Osteoblast (primary cell): ENCODE results near the gene ZFPM1. TPM values are rescaled to one million over a fixed set of nuclear protein-coding genes. Genes with fewer than 3 reads are reported as not detected.

Experiments
- DNase-seq: peaks from one replicate; pipeline ENCODE4 v3.0.0; 2011; ENCODE audit warnings: low spot score, mixed read lengths; ENCODE audit not compliant: insufficient read length; ENCODE audit errors: missing footprints
- H2AFZ ChIP-seq: 2 replicates; pipeline ENCODE4 v1.6.0; 2011; ENCODE audit warnings: mild to moderate bottlenecking, low read length
- H3K27ac ChIP-seq: 2 replicates; pipeline ENCODE4 v1.5.1; 2011; ENCODE audit warnings: mild to moderate bottlenecking, low read depth, low read length, moderate library complexity
- H3K27me3 ChIP-seq: 2 replicates; pipeline ENCODE4 v1.6.0; 2012; ENCODE audit warnings: mild to moderate bottlenecking, control low read depth, inconsistent platforms, low read length, moderate library complexity; ENCODE audit not compliant: insufficient read depth
- H3K36me3 ChIP-seq: 2 replicates; pipeline ENCODE4 v1.5.1; 2011; ENCODE audit warnings: mild to moderate bottlenecking, low read length, control low read depth, moderate library complexity; ENCODE audit not compliant: insufficient read depth
- H3K4me1 ChIP-seq: 2 replicates; pipeline ENCODE4 v1.5.1; 2011; ENCODE audit warnings: mild to moderate bottlenecking, low read length, control low read depth, moderate library complexity; ENCODE audit not compliant: insufficient read depth
- H3K4me2 ChIP-seq: 2 replicates; pipeline ENCODE4 v1.6.0; 2011; ENCODE audit warnings: mild to moderate bottlenecking, low read length; ENCODE audit not compliant: insufficient read depth
- H3K4me3 ChIP-seq: fragments of 200-600 bp; sonication (generic); 3 replicates; pipeline ENCODE4 v1.5.1; 2012; ENCODE audit warnings: mild to moderate bottlenecking, low read length, inconsistent platforms; ENCODE audit not compliant: insufficient read depth
- H3K79me2 ChIP-seq: 2 replicates; pipeline ENCODE4 v1.6.0; 2012; ENCODE audit warnings: mild to moderate bottlenecking, low read length, control low read depth, inconsistent platforms; ENCODE audit not compliant: insufficient read depth
- H3K9me3 ChIP-seq: 2 replicates; pipeline ENCODE4 v1.5.1; 2011; ENCODE audit warnings: low read depth, low read length, control low read depth
- H4K20me1 ChIP-seq: 2 replicates; pipeline ENCODE4 v1.6.0; 2012; ENCODE audit warnings: mild to moderate bottlenecking, low read length, control low read depth; ENCODE audit not compliant: insufficient read depth
- total RNA-seq: library from RNA; depleted of rRNA; stranded (reverse); fragments of >200 nt; gene quantifications from 2 replicates; pipeline ENCODE4 v1.2.3, GENCODE V29; 2012
- TF ChIP-seq, protein P1 (sequence below): IDR thresholded peaks from 2 replicates; pipeline ENCODE4 v1.5.1; 2011; ENCODE audit warnings: mild to moderate bottlenecking, low read depth, low read length, moderate library complexity; ENCODE audit errors: extremely low read depth

ZFPM1 gene
- total RNA-seq, 1 donor = 2.2 TPM

DNA sequence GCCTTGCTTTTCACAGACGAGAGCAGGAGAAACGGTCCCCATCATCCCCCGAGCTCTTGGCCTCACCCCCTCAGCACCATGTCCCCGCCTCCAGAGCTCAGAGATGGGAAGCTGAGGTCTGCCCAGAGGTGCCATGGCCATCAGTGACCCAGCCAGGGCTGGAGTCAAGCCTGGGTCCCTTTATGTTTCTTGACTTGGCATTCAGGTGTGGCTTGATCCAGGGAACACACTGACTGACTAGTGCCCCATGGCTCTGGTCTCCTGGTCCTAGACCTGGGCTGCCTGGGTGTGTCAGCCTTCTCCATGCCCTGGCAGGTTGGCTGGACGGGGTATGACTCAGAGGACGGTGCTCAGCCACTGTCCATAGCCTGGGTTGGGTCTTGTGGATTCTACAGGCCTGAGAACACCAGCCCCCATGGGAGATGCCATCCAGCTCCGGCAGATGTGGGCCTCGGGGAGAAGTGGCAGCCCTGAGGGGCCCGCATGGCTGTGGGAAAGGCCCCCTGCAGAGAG lies 54.2 kb downstream of the ZFPM1 start:
- no peak overlapping the region for H2AFZ ChIP-seq
- no peaks in the 10 kb centered on the region for H3K9me3 ChIP-seq
- H3K79me2 ChIP-seq = no peaks in the 10 kb centered on the region
- H4K20me1 ChIP-seq = no peaks in the 10 kb centered on the region
- no peaks in the 10 kb centered on the region for H3K27me3 ChIP-seq
- no peak overlapping the region for H3K4me2 ChIP-seq
- no peaks in the 10 kb centered on the region for H3K4me1 ChIP-seq
- H3K4me3 ChIP-seq = no peak overlapping the region
- TF ChIP-seq, protein P1, sequence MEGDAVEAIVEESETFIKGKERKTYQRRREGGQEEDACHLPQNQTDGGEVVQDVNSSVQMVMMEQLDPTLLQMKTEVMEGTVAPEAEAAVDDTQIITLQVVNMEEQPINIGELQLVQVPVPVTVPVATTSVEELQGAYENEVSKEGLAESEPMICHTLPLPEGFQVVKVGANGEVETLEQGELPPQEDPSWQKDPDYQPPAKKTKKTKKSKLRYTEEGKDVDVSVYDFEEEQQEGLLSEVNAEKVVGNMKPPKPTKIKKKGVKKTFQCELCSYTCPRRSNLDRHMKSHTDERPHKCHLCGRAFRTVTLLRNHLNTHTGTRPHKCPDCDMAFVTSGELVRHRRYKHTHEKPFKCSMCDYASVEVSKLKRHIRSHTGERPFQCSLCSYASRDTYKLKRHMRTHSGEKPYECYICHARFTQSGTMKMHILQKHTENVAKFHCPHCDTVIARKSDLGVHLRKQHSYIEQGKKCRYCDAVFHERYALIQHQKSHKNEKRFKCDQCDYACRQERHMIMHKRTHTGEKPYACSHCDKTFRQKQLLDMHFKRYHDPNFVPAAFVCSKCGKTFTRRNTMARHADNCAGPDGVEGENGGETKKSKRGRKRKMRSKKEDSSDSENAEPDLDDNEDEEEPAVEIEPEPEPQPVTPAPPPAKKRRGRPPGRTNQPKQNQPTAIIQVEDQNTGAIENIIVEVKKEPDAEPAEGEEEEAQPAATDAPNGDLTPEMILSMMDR = no peak
- H3K36me3 ChIP-seq = no peaks in the 10 kb centered on the region
- H3K27ac ChIP-seq = no peak overlapping the region
- DNase-seq = no peak

DNA sequence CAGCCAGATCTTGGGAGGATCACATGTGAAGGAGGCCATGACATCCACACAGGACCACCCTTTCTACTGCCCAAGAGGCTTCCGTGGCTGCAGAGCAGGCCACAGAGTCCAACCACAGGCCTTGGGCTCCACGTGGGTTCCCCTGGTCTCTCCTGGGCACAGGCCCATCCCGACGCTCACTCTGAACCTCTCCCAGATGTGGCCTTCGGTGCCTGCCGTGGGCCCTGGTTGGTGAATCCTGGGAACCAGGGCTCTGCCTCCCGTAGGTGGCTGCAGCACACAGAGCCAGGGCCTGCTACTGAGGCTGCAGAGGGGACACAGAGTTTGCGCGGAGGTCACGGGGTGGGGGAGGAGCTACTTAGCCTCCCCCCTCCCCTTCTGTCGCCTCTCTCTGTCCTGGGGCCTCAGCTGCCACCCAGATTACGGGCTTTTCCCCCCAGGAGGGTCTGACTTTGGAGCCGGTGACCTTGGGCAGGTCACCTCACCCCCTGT lies 55.3 kb downstream of the ZFPM1 start:
- H3K79me2 ChIP-seq = no peaks in the 10 kb centered on the region
- H3K27ac ChIP-seq = no peak overlapping the region
- H3K4me1 ChIP-seq = no peaks in the 10 kb centered on the region
- H3K4me3 ChIP-seq = no peak overlapping the region
- H2AFZ ChIP-seq = no peak overlapping the region
- no peaks in the 10 kb centered on the region for H3K36me3 ChIP-seq
- no peaks in the 10 kb centered on the region for H3K9me3 ChIP-seq
- no peaks in the 10 kb centered on the region for H4K20me1 ChIP-seq
- no peak overlapping the region for H3K4me2 ChIP-seq
- DNase-seq = no peak
- TF ChIP-seq, protein P1 = no peak
- no peaks in the 10 kb centered on the region for H3K27me3 ChIP-seq

DNA sequence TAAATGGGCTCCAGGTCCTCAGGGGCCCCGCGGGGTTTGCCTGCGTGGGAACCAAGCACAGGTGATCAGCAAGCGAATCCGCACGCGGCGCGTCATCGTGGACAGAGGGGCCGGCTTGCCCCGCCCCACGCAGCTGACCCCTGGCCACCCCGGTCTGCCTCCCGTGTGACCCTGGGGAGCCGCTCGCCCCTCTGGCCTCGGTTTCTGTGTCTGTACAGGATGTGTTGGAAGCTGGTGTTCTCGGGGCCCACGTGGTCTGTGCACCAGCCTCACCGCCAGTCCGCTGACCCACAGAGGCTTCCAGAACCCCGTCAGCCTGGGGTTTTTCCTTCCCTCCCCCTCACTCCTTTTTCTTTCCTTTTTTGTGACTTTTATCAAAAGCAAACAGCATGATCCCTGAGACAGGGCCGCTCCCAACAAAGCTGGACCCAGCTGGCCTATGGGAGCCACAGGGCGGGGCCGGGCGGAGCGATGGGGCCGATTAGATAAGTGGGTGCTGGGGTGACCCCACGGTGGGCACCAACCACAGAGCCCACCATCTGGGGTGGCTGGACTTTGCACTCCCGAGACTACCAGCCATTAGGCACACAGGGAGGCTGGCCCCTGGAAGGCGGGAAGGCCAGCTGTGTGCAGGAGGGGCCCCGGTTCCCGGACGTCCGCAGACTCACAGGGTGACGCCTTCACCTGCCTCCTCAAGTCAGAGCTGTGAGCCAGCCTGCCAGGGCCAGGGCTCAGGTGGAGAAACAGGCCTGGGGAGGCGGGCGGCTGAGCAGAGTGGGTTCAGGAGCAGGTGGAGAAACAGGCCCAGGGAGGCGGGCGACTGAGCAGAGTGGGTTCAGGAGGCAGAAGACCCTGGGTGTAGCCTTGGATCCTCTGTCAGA lies 56.0 kb downstream of the ZFPM1 start:
- Histone ChIP-seq H3K4me3 (no peak overlapping the region), H3K79me2 (no peaks in the 10 kb centered on the region), H3K36me3 (no peaks in the 10 kb centered on the region), H3K4me1 (no peaks in the 10 kb centered on the region), H4K20me1 (no peaks in the 10 kb centered on the region), H3K27ac (no peak overlapping the region), H2AFZ (no peak overlapping the region), H3K4me2 (no peak overlapping the region), H3K27me3 (no peaks in the 10 kb centered on the region), H3K9me3 (no peaks in the 10 kb centered on the region)
- TF ChIP-seq, protein P1 = no peak
- DNase-seq = no peak

DNA sequence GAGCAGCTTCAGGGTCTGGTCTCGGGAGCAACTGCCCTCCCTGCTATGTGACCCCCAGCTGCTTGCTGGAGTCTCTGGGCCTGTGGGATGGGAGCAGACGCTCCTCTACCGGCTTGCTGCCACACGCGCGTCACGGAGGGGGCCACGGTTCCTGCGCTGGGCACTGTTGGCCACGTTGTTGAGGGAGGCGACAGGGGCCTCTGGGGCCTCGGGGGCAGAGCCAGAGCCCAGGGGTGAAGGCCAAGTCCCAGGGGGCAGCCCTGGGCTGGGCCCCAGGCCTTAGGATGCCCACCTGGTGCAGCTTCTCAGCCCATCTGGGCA lies 56.6 kb downstream of the ZFPM1 start:
- no peak for DNase-seq
- Histone ChIP-seq H3K36me3 (no peaks in the 10 kb centered on the region), H3K4me2 (no peak overlapping the region), H3K9me3 (no peaks in the 10 kb centered on the region), H4K20me1 (no peaks in the 10 kb centered on the region), H3K4me3 (no peak overlapping the region), H3K27me3 (no peaks in the 10 kb centered on the region), H3K27ac (no peak overlapping the region), H2AFZ (no peak overlapping the region), H3K4me1 (no peaks in the 10 kb centered on the region), H3K79me2 (no peaks in the 10 kb centered on the region)
- TF ChIP-seq, protein P1 = no peak
